ENCODE measurements around the gene AGTR1.

GRCh38 chr3:148763156-148763680, 65.5 kb downstream of the AGTR1 start:
- TF ChIP-seq, protein P1, sequence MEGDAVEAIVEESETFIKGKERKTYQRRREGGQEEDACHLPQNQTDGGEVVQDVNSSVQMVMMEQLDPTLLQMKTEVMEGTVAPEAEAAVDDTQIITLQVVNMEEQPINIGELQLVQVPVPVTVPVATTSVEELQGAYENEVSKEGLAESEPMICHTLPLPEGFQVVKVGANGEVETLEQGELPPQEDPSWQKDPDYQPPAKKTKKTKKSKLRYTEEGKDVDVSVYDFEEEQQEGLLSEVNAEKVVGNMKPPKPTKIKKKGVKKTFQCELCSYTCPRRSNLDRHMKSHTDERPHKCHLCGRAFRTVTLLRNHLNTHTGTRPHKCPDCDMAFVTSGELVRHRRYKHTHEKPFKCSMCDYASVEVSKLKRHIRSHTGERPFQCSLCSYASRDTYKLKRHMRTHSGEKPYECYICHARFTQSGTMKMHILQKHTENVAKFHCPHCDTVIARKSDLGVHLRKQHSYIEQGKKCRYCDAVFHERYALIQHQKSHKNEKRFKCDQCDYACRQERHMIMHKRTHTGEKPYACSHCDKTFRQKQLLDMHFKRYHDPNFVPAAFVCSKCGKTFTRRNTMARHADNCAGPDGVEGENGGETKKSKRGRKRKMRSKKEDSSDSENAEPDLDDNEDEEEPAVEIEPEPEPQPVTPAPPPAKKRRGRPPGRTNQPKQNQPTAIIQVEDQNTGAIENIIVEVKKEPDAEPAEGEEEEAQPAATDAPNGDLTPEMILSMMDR (IDR thresholded peaks at IDR 0.05), result no peak
- no peak for TF ChIP-seq POLR2A (IDR thresholded peaks at IDR 0.05)

Measured in vagina (tissue), 2 donors.